Measurements from ENCODE around the gene HNRNPUL1. TPM values are rescaled to one million over a fixed set of nuclear protein-coding genes. Genes with fewer than 3 reads are reported as not detected.
A peak's percentile ranks its signal among the peaks of the same experiment; 100 is the strongest.

HNRNPUL1 gene
- total RNA-seq, 1 donor from 2014 or later: 258 TPM

- Mint-ChIP-seq H3K27ac (no peak overlapping the region), H3K4me1 (peaks cover 48% of the 10 kb centered on the region), H3K9me3 (no peaks in the 10 kb centered on the region), H3K4me3 (peak overlapping the region; percentile 99), H3K36me3 (ENCODE audit: low read depth) (peaks cover 40% of the 10 kb centered on the region), H3K27me3 (no peaks in the 10 kb centered on the region)
- no peak for DNase-seq
- intact Hi-C loops (cut with micrococcal nuclease): loop anchor here (2.0 kb wide), 1 partner anchor 15 kb away; no protein-coding TSS in a partner anchor
These were observed 47.4 kb downstream of the HNRNPUL1 start for GRCh38 chr19:41311613-41312012.

GRCh38 chr19:41316306-41316920 is 52.2 kb downstream of the HNRNPUL1 start:
- H3K4me1 Mint-ChIP-seq: peaks cover 13% of the 10 kb centered on the region
- DNase-seq: no peak
- H3K27ac Mint-ChIP-seq: no peak overlapping the region
- intact Hi-C loops (cut with micrococcal nuclease): no loop called here
- no peak overlapping the region for H3K4me3 Mint-ChIP-seq
- H3K27me3 Mint-ChIP-seq: no peaks in the 10 kb centered on the region
- H3K9me3 Mint-ChIP-seq: no peaks in the 10 kb centered on the region
- H3K36me3 Mint-ChIP-seq (ENCODE audit: low read depth): peaks cover 63% of the 10 kb centered on the region

- Mint-ChIP-seq H3K4me3 (no peak overlapping the region), H3K27me3 (no peaks in the 10 kb centered on the region), H3K4me1 (peaks cover 15% of the 10 kb centered on the region), H3K9me3 (no peaks in the 10 kb centered on the region), H3K36me3 (ENCODE audit: low read depth) (peaks cover 65% of the 10 kb centered on the region), H3K27ac (no peak overlapping the region)
- no peak for DNase-seq
- intact Hi-C loops (cut with micrococcal nuclease): no loop called here
These were observed 54.7 kb downstream of the HNRNPUL1 start for GRCh38 chr19:41318696-41319499.

- DNase-seq: no peak
- intact Hi-C loops (cut with micrococcal nuclease): no loop called here
- no peak overlapping the region for H3K4me3 Mint-ChIP-seq
- no peaks in the 10 kb centered on the region for H3K9me3 Mint-ChIP-seq
- peak overlapping the region; percentile 37 for H3K27ac Mint-ChIP-seq
- H3K4me1 Mint-ChIP-seq: peaks cover 18% of the 10 kb centered on the region
- no peaks in the 10 kb centered on the region for H3K27me3 Mint-ChIP-seq
- peaks cover 66% of the 10 kb centered on the region for H3K36me3 Mint-ChIP-seq (ENCODE audit: low read depth)
These were observed 55.5 kb downstream of the HNRNPUL1 start for GRCh38 chr19:41319500-41320184.

DNA sequence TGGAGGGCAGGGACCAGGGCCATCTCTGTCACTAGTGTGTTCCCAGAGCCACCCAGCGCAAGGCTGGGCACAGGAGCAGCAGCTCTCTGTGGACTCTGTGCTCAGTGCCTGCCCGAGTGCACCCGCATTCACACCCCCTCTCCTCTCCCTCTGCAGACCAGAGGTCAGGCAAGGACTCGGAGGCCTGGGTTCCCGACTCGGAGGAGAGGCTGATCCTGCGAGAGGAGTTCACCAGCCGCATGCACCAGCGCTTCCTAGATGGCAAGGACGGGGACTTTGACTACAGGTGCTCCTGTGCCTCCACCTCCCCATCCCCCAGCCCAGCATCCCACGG is 56.0 kb downstream of the HNRNPUL1 start:
- H3K27ac Mint-ChIP-seq: peak overlapping the region; percentile 37
- H3K4me1 Mint-ChIP-seq: peaks cover 20% of the 10 kb centered on the region
- H3K4me3 Mint-ChIP-seq: no peak overlapping the region
- DNase-seq: no peak
- peaks cover 69% of the 10 kb centered on the region for H3K36me3 Mint-ChIP-seq (ENCODE audit: low read depth)
- intact Hi-C loops (cut with micrococcal nuclease): no loop called here
- no peaks in the 10 kb centered on the region for H3K27me3 Mint-ChIP-seq
- H3K9me3 Mint-ChIP-seq: no peaks in the 10 kb centered on the region

- Mint-ChIP-seq H3K36me3 (ENCODE audit: low read depth) (peaks cover 74% of the 10 kb centered on the region), H3K27ac (peak overlapping the region; percentile 51), H3K9me3 (no peaks in the 10 kb centered on the region), H3K27me3 (no peaks in the 10 kb centered on the region), H3K4me1 (peaks cover 25% of the 10 kb centered on the region), H3K4me3 (no peak overlapping the region)
- intact Hi-C loops (cut with micrococcal nuclease): no loop called here
- no peak for DNase-seq
These were observed 56.4 kb downstream of the HNRNPUL1 start for GRCh38 chr19:41320568-41320967.

DNA sequence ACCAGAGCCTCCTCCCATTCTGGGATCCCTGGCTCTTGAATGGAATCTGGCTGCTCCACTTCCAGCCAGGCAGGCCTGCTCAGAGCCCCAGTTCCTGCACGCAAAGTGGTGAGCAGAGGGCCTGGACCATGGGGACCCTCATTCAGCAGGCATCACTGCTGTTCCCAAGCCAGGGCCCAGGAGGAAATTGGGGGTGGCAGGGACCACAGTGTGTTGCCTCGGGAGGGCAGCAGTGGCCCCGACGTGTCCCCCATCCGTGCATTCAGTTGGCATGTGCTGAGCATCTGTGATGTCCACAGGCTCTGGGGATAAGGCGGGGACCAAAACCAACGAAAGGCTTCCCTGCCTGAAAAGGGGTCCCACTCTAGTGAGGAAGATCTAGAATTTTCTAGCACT is 57.0 kb downstream of the HNRNPUL1 start:
- no peaks in the 10 kb centered on the region for H3K27me3 Mint-ChIP-seq
- no peak overlapping the region for H3K4me3 Mint-ChIP-seq
- intact Hi-C loops (cut with micrococcal nuclease): no loop called here
- no peaks in the 10 kb centered on the region for H3K9me3 Mint-ChIP-seq
- DNase-seq: no peak
- peak overlapping the region; percentile 45 for H3K27ac Mint-ChIP-seq
- peaks cover 72% of the 10 kb centered on the region for H3K36me3 Mint-ChIP-seq (ENCODE audit: low read depth)
- H3K4me1 Mint-ChIP-seq: peaks cover 27% of the 10 kb centered on the region

- H3K4me3 Mint-ChIP-seq: no peak overlapping the region
- peak overlapping the region; percentile 45 for H3K27ac Mint-ChIP-seq
- DNase-seq: no peak
- H3K4me1 Mint-ChIP-seq: peaks cover 33% of the 10 kb centered on the region
- no peaks in the 10 kb centered on the region for H3K27me3 Mint-ChIP-seq
- intact Hi-C loops (cut with micrococcal nuclease): no loop called here
- H3K9me3 Mint-ChIP-seq: no peaks in the 10 kb centered on the region
- peaks cover 71% of the 10 kb centered on the region for H3K36me3 Mint-ChIP-seq (ENCODE audit: low read depth)
These were observed 57.6 kb downstream of the HNRNPUL1 start for GRCh38 chr19:41321600-41322270.

- no peaks in the 10 kb centered on the region for H3K27me3 Mint-ChIP-seq
- no peaks in the 10 kb centered on the region for H3K9me3 Mint-ChIP-seq
- H3K27ac Mint-ChIP-seq: peak overlapping the region; percentile 84
- intact Hi-C loops (cut with micrococcal nuclease): no loop called here
- H3K4me1 Mint-ChIP-seq: peaks cover 38% of the 10 kb centered on the region
- DNase-seq: no peak
- H3K36me3 Mint-ChIP-seq (ENCODE audit: low read depth): peaks cover 69% of the 10 kb centered on the region
- no peak overlapping the region for H3K4me3 Mint-ChIP-seq
These were observed 58.3 kb downstream of the HNRNPUL1 start for GRCh38 chr19:41322451-41322850.

GRCh38 chr19:41323023-41323422 is 58.9 kb downstream of the HNRNPUL1 start:
- no peak for DNase-seq
- H3K4me1 Mint-ChIP-seq: peaks cover 40% of the 10 kb centered on the region
- H3K4me3 Mint-ChIP-seq: peak overlapping the region; percentile 15
- no peaks in the 10 kb centered on the region for H3K27me3 Mint-ChIP-seq
- no peaks in the 10 kb centered on the region for H3K9me3 Mint-ChIP-seq
- intact Hi-C loops (cut with micrococcal nuclease): no loop called here
- H3K36me3 Mint-ChIP-seq (ENCODE audit: low read depth): peaks cover 66% of the 10 kb centered on the region
- H3K27ac Mint-ChIP-seq: peak overlapping the region; percentile 84

DNA sequence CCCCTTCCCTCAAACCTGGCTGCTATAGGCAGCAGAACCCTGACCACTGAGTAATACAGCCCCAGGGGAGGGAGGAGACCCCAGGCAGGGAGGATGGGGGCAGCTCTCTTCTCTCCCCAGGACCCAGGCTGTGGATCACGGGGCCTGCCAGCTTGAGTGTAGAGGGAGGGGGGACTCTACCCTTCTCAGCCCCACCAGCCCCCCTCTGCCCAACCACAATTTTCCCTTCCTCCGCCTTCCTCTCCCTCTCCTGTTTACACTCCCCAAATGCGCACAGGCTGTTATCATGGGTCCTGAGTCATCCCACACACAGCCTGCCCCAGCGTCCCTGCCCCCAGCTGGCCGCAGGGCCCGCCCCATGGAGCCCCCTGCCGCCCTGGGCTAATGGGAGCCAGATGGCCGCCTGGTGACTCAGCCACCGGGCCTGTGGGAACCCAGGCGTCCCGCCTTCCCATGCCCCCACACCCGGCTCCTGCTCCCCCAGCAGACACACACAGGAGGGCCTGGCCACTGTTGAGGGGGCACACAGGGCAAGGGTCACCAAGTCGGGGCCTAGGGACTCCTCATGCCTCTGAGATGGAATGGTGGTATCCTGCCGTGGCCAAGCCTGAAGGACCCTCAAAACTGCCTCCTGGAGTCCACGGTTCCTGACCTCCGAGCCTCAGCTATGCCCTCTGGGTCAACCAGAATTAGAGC is 59.4 kb downstream of the HNRNPUL1 start:
- intact Hi-C loops (cut with micrococcal nuclease): no loop called here

DNA sequence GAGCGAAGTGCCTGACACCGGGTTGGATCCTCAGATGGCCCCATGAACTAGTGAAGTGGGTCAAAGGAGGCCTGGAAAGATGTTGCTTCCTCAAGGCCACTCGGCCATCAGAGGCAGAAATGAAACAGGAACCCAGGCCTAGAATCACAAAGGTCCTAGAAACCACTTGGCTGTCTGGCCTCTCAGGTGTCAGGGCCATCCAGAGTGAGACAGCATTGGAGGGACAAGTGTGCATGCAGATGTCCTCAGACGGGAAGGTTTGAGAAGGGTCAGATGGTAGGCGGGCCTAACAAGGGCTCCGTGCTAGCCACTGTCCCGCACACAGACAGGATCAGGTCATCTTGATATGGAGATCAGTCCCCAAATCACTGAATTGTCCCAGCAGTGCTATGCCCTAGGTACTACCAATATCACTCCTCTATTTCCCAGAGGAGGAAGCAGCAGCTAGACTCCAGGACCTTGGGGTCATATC is 60.1 kb downstream of the HNRNPUL1 start:
- Mint-ChIP-seq H3K4me1 (peaks cover 52% of the 10 kb centered on the region), H3K4me3 (no peak overlapping the region), H3K9me3 (no peaks in the 10 kb centered on the region), H3K27me3 (no peaks in the 10 kb centered on the region), H3K36me3 (ENCODE audit: low read depth) (peaks cover 67% of the 10 kb centered on the region), H3K27ac (peak overlapping the region; percentile 81)
- intact Hi-C loops (cut with micrococcal nuclease): no loop called here
- DNase-seq: no peak

More for the DNA sequence above, 59.4 kb downstream of the HNRNPUL1 start:
- H3K27ac Mint-ChIP-seq: peak overlapping the region; percentile 84
- peaks cover 45% of the 10 kb centered on the region for H3K4me1 Mint-ChIP-seq
- peak overlapping the region; percentile 15 for H3K4me3 Mint-ChIP-seq
- no peak for DNase-seq
- no peaks in the 10 kb centered on the region for H3K9me3 Mint-ChIP-seq
- no peaks in the 10 kb centered on the region for H3K27me3 Mint-ChIP-seq
- peaks cover 66% of the 10 kb centered on the region for H3K36me3 Mint-ChIP-seq (ENCODE audit: low read depth)

- H3K27ac Mint-ChIP-seq: peak overlapping the region; percentile 81
These were observed 60.9 kb downstream of the HNRNPUL1 start for GRCh38 chr19:41324921-41325639.

More at GRCh38 chr19:41324921-41325639, 60.9 kb downstream of the HNRNPUL1 start:
- Mint-ChIP-seq H3K36me3 (ENCODE audit: low read depth) (peaks cover 59% of the 10 kb centered on the region), H3K27me3 (no peaks in the 10 kb centered on the region), H3K4me3 (peak overlapping the region; percentile 7), H3K9me3 (no peaks in the 10 kb centered on the region), H3K4me1 (peaks cover 52% of the 10 kb centered on the region)
- intact Hi-C loops (cut with micrococcal nuclease): no loop called here
- DNase-seq: no peak
